HL-60/S4 treated with retinoic acid at 250 ng/mL for 4 days and 3 days (cell line): Measurements from ENCODE around the gene ARHGAP22.

Source experiments
- in situ Hi-C: fragments of 300-500 bp; cut with MboI; formaldehyde crosslinking; loops from 2 replicates; pipeline ENCODE4 v1.7.0; 2022; ENCODE audit warnings: low sequenced_read_pairs

ARHGAP22 gene

GRCh38 chr10:48555310-48556042 is 49.4 kb downstream of the ARHGAP22 start:
- in situ Hi-C loops, result loop anchor here (10.0 to 25.0 kb wide), 2 partner anchors 99 to 957 kb away; no protein-coding TSS in a partner anchor

- in situ Hi-C loops, result loop anchor here (10.0 to 25.0 kb wide), 2 partner anchors 100 to 958 kb away; no protein-coding TSS in a partner anchor
Observed at GRCh38 chr10:48554656-48555055, 50.2 kb downstream of the ARHGAP22 start.

- in situ Hi-C loops, result loop anchor here (10.0 to 25.0 kb wide), 2 partner anchors 101 to 958 kb away; no protein-coding TSS in a partner anchor
Observed at GRCh38 chr10:48554246-48554645, 50.6 kb downstream of the ARHGAP22 start.

DNA sequence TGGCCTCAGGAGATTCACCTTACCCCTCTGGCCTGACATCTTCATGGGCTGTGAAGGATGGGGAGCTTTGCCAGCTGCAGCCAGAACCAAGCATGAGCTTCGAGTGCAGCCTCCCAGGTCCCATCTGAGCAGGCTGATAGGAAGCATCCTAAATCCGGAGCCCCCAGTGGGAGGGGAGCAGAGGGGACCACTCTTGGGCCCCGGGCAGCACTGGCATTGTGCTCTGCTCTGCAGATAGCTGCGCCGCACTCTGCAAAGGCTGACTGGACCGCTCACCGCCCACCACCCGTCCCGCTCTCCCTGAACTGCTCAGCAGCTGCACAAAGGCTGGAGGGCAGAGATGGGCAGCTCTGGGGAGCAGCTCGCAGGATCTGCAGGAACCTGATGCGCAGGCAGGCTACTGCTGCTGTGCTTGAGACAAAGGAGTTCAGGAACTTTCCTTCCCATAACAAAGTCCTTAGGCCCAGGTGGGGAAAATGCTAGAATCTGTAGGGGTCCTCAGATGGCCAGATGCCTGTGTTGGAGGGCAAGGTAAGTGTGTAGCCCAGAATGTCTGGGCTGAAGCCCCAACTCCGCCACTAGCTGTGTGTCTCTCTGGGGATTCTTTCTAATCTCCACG is 51.8 kb downstream of the ARHGAP22 start:
- in situ Hi-C loops, result loop anchor here (10.0 to 25.0 kb wide), 2 partner anchors 102 to 959 kb away; no protein-coding TSS in a partner anchor

DNA sequence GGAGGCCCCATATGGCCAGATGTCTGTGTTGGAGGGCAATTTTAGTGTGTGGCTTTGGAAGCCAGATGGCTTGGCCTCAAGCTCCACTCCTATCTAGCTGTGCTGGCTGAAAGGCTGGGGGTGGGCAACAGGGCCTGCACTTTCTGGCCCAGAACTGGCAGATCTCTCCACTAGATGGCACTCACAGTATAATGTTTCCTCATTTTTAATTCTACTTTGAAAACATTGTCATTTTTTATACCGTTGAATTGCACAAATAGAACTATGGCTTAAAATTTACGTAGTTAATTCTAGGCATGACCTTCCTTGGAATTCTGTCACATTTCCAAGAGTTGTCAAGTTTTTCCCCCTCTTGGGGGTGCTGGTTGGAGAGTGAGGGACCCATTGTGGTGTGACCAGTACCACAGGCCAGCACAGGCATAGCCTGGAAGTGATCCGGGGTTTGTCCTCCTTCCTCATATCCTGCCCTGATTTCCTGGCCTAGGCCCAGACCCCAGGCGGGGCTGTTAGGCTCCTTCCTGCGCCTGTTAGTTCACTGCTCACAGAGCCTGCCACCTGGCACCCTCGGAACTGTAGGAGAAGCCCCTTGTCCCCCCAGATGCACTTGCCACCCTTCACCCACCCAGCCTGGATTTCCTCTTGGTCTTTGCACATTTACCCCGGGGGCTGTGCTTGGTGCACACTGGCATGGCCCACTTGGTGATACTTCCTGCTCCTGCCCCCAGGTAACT is 52.8 kb downstream of the ARHGAP22 start:
- in situ Hi-C loops, result loop anchor here (10.0 to 25.0 kb wide), 2 partner anchors 103 to 960 kb away; no protein-coding TSS in a partner anchor

DNA sequence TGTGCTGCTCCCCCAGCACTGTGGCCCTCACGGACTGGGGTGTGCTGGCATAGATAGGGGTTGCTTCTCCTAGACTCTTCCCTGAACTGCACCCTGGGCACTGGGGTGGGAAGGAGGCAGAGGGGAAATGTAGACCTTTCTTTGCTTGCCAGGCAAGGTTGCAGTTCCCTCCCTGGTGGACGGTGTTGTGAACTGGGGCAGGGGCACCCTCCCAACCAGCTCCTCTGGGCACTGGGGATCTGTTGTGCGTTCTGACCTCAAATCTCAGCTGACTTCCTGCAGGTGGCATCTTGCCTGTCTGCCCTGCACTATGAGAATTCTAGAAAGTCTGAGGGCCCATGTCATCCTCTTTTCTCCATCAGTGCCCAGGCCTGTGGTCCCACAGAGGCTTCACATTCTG is 53.9 kb downstream of the ARHGAP22 start:
- in situ Hi-C loops, result loop anchor here (10.0 to 25.0 kb wide), 2 partner anchors 104 to 961 kb away; no protein-coding TSS in a partner anchor

- in situ Hi-C loops, result loop anchor here (10.0 to 25.0 kb wide), 2 partner anchors 105 to 962 kb away; no protein-coding TSS in a partner anchor
Observed at GRCh38 chr10:48550071-48550691, 54.7 kb downstream of the ARHGAP22 start.

- in situ Hi-C loops, result no loop called here
Observed at GRCh38 chr10:48549236-48549635, 55.6 kb downstream of the ARHGAP22 start.

GRCh38 chr10:48548531-48549135 is 56.2 kb downstream of the ARHGAP22 start:
- in situ Hi-C loops, result no loop called here

GRCh38 chr10:48547981-48548380 is 56.9 kb downstream of the ARHGAP22 start:
- in situ Hi-C loops, result no loop called here

DNA sequence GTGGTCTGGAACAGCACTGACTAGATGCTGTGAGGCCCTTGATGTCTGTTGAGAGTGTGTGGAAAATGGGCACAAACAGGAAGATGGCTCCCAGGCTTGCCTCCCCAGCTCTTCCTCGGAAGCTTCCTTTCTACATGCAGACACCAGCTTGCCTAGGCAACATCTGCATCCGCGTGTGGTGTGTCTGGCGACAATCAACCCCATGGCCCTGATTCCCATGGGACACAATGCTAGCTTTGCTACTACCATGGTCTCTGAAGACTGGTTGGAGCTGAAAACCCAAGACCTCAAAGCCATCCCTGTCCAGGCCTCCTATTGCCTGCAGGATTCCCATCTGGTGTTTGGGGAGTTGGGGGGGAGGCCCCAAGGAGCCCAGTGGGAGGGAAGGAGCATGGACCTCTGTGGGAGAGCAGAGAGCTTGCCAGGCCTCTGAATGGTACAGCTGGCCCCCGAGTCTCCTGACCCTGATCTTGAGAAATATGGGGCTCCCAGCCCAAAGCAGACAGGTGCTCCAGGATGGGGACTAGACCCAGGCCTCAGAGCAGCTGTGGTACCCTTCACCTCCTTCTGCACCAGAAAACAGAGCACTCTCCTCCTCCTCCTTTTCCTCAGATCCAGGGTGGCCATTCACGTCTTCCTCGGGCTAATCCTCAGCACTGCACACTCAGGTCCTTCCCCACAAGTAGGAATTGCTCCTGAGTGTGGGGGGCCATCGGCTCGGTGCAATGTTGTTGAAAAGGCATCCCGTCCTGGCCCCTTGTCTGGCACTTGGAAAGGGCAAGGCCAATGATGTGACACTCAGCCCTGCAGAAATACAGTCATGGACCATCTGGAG is 57.6 kb downstream of the ARHGAP22 start:
- in situ Hi-C loops, result no loop called here

DNA sequence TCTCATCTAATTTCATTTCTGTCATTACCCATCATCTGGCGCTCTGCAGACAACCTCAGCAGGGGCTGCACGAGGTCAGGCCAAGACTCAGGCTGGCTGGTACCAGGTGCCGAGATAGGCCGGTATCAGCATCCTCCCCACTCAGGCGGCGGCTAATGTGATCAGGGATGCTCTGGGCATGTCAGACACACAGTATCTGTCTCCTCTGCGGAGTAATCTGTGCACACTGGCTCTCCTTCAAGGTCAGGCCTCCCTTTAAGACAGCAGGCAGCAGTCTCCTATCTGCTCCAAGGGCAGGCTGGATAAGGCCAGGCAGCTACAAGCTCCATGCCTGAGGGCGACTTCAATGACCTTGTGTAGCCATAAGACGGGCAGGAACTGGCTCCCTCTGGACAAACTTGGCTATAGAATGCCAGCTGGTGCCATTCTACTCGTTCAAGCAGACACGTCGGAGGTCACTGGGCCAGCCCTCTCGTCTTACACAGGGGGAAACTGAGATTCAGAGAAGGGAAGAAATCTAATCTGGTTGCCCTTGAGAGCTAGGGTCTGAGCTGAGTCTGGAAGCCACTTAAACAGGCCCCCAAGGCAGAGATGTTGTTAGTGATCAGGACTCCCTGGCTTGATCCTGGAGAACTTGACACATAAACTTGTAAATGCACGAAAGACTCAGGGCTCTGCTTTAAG is 59.3 kb downstream of the ARHGAP22 start:
- in situ Hi-C loops, result no loop called here

DNA sequence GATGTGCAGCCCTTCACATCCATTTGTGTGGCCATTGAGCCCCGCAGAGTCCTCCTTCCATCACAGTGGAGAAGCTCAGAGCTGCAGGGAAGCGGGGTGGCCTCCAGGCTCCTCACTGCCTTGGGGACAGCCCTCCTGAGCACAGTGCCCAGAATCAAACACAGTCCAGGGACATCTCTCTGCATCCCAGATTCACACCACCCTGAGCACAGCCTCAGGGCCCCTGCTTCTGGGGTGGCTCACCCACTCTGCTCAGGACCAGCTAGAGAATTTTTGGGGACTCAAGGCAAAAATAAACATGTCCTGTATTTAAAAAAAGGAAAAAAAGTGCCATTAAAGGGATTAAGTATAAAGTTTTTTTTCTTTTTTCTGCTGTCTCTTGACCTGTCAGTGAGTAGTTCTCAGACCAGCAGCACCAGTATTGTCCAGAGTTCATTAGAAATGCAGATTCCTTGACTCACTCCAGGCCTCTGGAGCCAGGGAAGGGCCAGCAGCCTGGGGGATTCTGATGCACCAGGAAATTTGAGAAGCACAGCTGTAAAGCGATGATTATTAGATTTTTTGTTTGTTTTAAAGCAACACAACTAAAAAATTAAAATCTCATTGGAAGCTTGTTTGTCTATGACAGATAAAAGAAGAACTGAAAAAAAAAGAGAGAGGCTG is 61.6 kb downstream of the ARHGAP22 start:
- in situ Hi-C loops, result no loop called here

DNA sequence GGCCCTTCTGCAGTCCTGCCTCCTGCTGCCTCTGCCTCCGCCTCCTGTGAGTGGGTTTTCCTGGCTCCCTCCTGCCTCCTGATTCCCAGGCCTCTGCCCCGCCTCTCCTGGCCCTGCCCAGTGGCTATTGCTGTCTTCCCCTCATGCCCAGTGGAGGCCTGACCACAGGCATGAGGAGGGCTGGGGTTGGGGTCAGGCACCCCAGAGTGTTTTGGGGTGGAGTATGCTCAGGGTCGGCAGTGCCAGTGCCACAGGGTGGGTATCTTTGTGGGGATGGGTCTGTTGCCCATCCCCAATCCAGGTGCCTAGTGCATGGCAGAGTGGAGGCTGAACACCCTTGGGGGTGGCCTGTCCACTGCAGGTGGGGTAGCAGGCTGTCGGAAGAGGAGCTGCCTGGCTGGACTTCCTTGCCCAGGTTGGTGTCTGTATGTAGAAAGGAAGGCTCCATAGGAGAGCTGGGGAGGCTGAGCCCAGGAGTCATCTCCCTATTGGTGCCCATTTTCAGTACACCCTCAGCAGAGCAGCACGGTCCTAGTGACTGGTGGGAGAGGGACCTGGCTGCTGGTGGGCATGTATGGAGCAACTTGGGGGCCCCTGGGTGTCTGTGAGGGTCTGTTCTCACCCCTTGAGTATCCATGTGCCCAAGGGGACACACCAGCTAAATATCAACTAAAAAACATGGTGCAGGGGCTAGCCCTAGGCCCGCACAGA is 62.2 kb downstream of the ARHGAP22 start:
- in situ Hi-C loops, result no loop called here

- in situ Hi-C loops, result no loop called here
Observed at GRCh38 chr10:48541144-48541795, 63.6 kb downstream of the ARHGAP22 start.

DNA sequence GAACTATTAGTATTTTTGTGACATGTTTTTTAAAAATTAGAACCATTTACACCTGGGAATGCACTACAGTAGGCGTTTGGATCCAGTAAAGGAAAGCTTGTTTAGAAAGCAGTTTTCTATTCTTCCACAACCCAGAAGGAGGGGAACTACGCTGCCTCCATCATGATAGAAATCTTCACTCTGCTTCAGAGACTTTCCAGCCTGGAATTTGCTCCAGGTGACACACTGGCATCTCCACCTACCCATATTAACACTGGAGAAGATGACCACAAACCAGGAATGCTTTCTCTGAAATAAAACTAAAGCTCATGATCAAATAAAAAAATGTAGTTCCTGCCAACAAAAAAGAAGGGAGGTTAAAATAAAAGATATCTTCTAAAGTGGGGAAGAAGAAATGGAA is 66.3 kb downstream of the ARHGAP22 start:
- in situ Hi-C loops, result no loop called here
